HEK293 (cell line): Measurements from ENCODE around the gene CKMT2.

Experiments
- CTCF ChIA-PET: fragments of 350-600 bp; formaldehyde crosslinking; extraction: SDS; loops from one replicate; lab custom pipeline; 2021; ENCODE audit warnings: antibody characterized with exemption; lab: Yijun Ruan, JAX
- POLR2A ChIA-PET: fragments of 300-600 bp; formaldehyde crosslinking; extraction: SDS; loops from one replicate; lab custom pipeline; 2020; ENCODE audit warnings: antibody characterized with exemption, inconsistent platforms; lab: Yijun Ruan, JAX
- H3K27ac ChIP-seq: fragments of 200-500 bp; sonication (Bioruptor generic); 2 replicates; pipeline ENCODE4 v1.5.1; 2014; ENCODE audit warnings: low read depth, low read length, control low read depth, inconsistent platforms; ENCODE audit errors: extremely low read depth
- H3K36me3 ChIP-seq, 2 experiments: fragments of 200-500 bp in 1 of 2; sonication (Bioruptor generic) in 1 of 2; 1 replicate in 1 of 2; 2 replicates in 1 of 2; pipeline ENCODE4 v1.5.1; 2014 to 2017; ENCODE audit warnings: inconsistent platforms in 2 of 2, low read length in 2 of 2; ENCODE audit not compliant: control insufficient read depth in 2 of 2, insufficient read depth in 1 of 2
- H3K4me1 ChIP-seq: fragments of 200-500 bp; sonication (Bioruptor generic); 2 replicates; pipeline ENCODE4 v1.5.1; 2014; ENCODE audit warnings: mild to moderate bottlenecking, low read length, inconsistent platforms; ENCODE audit not compliant: control insufficient read depth, insufficient read depth
- H3K4me3 ChIP-seq: 2 replicates; pipeline ENCODE4 v1.5.1; 2011; ENCODE audit warnings: low read depth, mild to moderate bottlenecking, control low read depth, low read length, moderate library complexity
- H3K9me3 ChIP-seq: fragments of 200-500 bp; sonication (Bioruptor generic); 2 replicates; pipeline ENCODE4 v1.5.1; 2014; ENCODE audit warnings: low read depth, low read length, inconsistent platforms; ENCODE audit not compliant: control insufficient read depth, insufficient read depth
- BCL11A ChIP-seq: fragments of 450-650 bp; formaldehyde crosslinking; IDR thresholded peaks from 2 replicates; pipeline ENCODE4 v1.5.1; 2016; ENCODE audit warnings: low read depth, missing biosample characterization, missing genetic modification characterization
- FEZF1 ChIP-seq: fragments of 450-650 bp; formaldehyde crosslinking; IDR thresholded peaks from 2 replicates; pipeline ENCODE4 v1.5.1; 2016; ENCODE audit warnings: missing biosample characterization, missing genetic modification characterization
- GLIS2 ChIP-seq: fragments of 450-650 bp; formaldehyde crosslinking; IDR thresholded peaks from 2 replicates; pipeline ENCODE4 v1.5.1; 2016; ENCODE audit warnings: missing biosample characterization, missing genetic modification characterization
- HOXD13 ChIP-seq: sonication (generic); formaldehyde crosslinking; IDR thresholded peaks from 2 replicates; pipeline ENCODE4 v1.8.0; 2022; ENCODE audit warnings: missing genetic modification reagents, borderline replicate concordance
- MZF1 ChIP-seq: fragments of 450-650 bp; formaldehyde crosslinking; IDR thresholded peaks from 2 replicates; pipeline ENCODE4 v1.5.1; 2017; ENCODE audit warnings: missing biosample characterization, missing genetic modification characterization, borderline replicate concordance
- OSR2 ChIP-seq: fragments of 450-650 bp; formaldehyde crosslinking; IDR thresholded peaks from 2 replicates; pipeline ENCODE4 v1.5.1; 2016; ENCODE audit warnings: missing biosample characterization, missing genetic modification characterization
- SCRT1 ChIP-seq: fragments of 450-650 bp; formaldehyde crosslinking; IDR thresholded peaks from 2 replicates; pipeline ENCODE4 v1.5.1; 2016; ENCODE audit warnings: missing biosample characterization, missing genetic modification characterization, borderline replicate concordance
- SCRT2 ChIP-seq: fragments of 450-650 bp; formaldehyde crosslinking; IDR thresholded peaks from 2 replicates; pipeline ENCODE4 v1.5.1; 2016; ENCODE audit warnings: missing biosample characterization, missing genetic modification characterization
- YY2 ChIP-seq: fragments of 450-650 bp; formaldehyde crosslinking; IDR thresholded peaks from 2 replicates; pipeline ENCODE4 v1.5.1; 2016; ENCODE audit warnings: missing biosample characterization, missing genetic modification characterization
- ZNF114 ChIP-seq: fragments of 450-650 bp; formaldehyde crosslinking; IDR thresholded peaks from 2 replicates; pipeline ENCODE4 v1.5.0; 2017; ENCODE audit warnings: missing biosample characterization, missing genetic modification characterization
- ZNF223 ChIP-seq: fragments of 450-650 bp; formaldehyde crosslinking; IDR thresholded peaks from 2 replicates; pipeline ENCODE4 v1.5.1; 2016; ENCODE audit warnings: missing biosample characterization, missing genetic modification characterization
- ZNF529 ChIP-seq: fragments of 450-650 bp; formaldehyde crosslinking; IDR thresholded peaks from 2 replicates; pipeline ENCODE4 v1.5.1; 2017; ENCODE audit warnings: missing genetic modification characterization, missing biosample characterization; ENCODE audit not compliant: insufficient replicate concordance
- ZNF558 ChIP-seq: fragments of 450-650 bp; formaldehyde crosslinking; IDR thresholded peaks from 2 replicates; pipeline ENCODE4 v1.5.1; 2016; ENCODE audit warnings: missing biosample characterization, missing genetic modification characterization
- ZNF561 ChIP-seq: fragments of 450-650 bp; IDR thresholded peaks from 2 replicates; pipeline ENCODE4 v1.5.1; 2018; ENCODE audit warnings: missing biosample characterization, missing genetic modification characterization, borderline replicate concordance
- ZNF585B ChIP-seq: fragments of 450-650 bp; formaldehyde crosslinking; IDR thresholded peaks from 2 replicates; pipeline ENCODE4 v1.5.1; 2016; ENCODE audit warnings: missing biosample characterization, missing genetic modification characterization
- ZNF658 ChIP-seq: fragments of 450-650 bp; formaldehyde crosslinking; IDR thresholded peaks from 2 replicates; pipeline ENCODE4; 2016; ENCODE audit warnings: missing biosample characterization, missing genetic modification characterization
- ZNF660 ChIP-seq: fragments of 450-650 bp; IDR thresholded peaks from 2 replicates; pipeline ENCODE4 v1.5.1; 2018; ENCODE audit warnings: missing biosample characterization, mild to moderate bottlenecking, missing genetic modification characterization
- ZNF776 ChIP-seq: fragments of 450-650 bp; formaldehyde crosslinking; IDR thresholded peaks from 2 replicates; pipeline ENCODE4 v1.5.0; 2017; ENCODE audit warnings: missing biosample characterization, missing genetic modification characterization, borderline replicate concordance
- ZNF777 ChIP-seq: fragments of 450-650 bp; formaldehyde crosslinking; IDR thresholded peaks from 2 replicates; pipeline ENCODE4 v1.5.1; 2017; ENCODE audit warnings: missing biosample characterization, missing genetic modification characterization, borderline replicate concordance
- ZNF837 ChIP-seq: fragments of 450-650 bp; formaldehyde crosslinking; IDR thresholded peaks from 2 replicates; pipeline ENCODE4 v1.5.1; 2016; ENCODE audit warnings: missing biosample characterization, missing genetic modification characterization
- TF ChIP-seq, protein P1 (sequence below): fragments of 450-650 bp; formaldehyde crosslinking; IDR thresholded peaks from 2 replicates; pipeline ENCODE4 v1.5.1; 2016; ENCODE audit warnings: missing biosample characterization, missing genetic modification characterization, low read depth
- TF ChIP-seq, protein P2 (sequence below): fragments of 450-650 bp; IDR thresholded peaks from 2 replicates; pipeline ENCODE4 v1.5.1; 2018; ENCODE audit warnings: missing biosample characterization, mild to moderate bottlenecking, missing genetic modification characterization
- TF ChIP-seq, protein P3 (sequence below): fragments of 450-650 bp; formaldehyde crosslinking; IDR thresholded peaks from 2 replicates; pipeline ENCODE4; 2016; ENCODE audit warnings: missing biosample characterization, missing genetic modification characterization

The CKMT2 gene

GRCh38 chr5:81238460-81238859 is 5.3 kb downstream of the CKMT2 start (continued):
- TF ChIP-seq ZNF529, result no peak
- no peak for TF ChIP-seq GLIS2 (tag by site-specific recombination)
- TF ChIP-seq ZNF658 (tag by site-specific recombination), result no peak
- TF ChIP-seq ZNF776 (tag by site-specific recombination), result no peak
- no peak for TF ChIP-seq HOXD13 (CRISPR knock-in tag)

- no peaks in the 10 kb centered on the region for H3K9me3 ChIP-seq
- no peak overlapping the region for H3K4me3 ChIP-seq
- ChIA-PET CTCF (interaction anchor here (1.7 kb wide), 1 partner anchor 60 kb away, joined by 6 read pairs; no protein-coding TSS in a partner anchor), POLR2A (no interaction called here)
- H3K36me3 ChIP-seq, result peaks cover 0 to 4% of the 10 kb centered on the region in 2 experiments; a peak in 1 of 3 replicates
- H3K27ac ChIP-seq, result no peak overlapping the region
- TF ChIP-seq ZNF837 (no peak), ZNF114 (tag by site-specific recombination) (no peak), ZNF660 (tag by site-specific recombination) (no peak), SCRT2 (tag by site-specific recombination) (no peak), ZNF561 (tag by site-specific recombination) (no peak), SCRT1 (no peak), ZNF558 (tag by site-specific recombination) (no peak), FEZF1 (tag by site-specific recombination) (no peak), MZF1 (tag by site-specific recombination) (no peak), BCL11A (tag by site-specific recombination) (no peak), YY2 (tag by site-specific recombination) (no peak), OSR2 (no peak), ZNF777 (tag by site-specific recombination) (no peak), ZNF585B (tag by site-specific recombination) (no peak), ZNF223 (tag by site-specific recombination) (no peak)
- TF ChIP-seq, protein P1, sequence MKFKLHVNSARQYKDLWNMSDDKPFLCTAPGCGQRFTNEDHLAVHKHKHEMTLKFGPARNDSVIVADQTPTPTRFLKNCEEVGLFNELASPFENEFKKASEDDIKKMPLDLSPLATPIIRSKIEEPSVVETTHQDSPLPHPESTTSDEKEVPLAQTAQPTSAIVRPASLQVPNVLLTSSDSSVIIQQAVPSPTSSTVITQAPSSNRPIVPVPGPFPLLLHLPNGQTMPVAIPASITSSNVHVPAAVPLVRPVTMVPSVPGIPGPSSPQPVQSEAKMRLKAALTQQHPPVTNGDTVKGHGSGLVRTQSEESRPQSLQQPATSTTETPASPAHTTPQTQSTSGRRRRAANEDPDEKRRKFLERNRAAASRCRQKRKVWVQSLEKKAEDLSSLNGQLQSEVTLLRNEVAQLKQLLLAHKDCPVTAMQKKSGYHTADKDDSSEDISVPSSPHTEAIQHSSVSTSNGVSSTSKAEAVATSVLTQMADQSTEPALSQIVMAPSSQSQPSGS (tag by site-specific recombination), result no peak
- TF ChIP-seq, protein P2, sequence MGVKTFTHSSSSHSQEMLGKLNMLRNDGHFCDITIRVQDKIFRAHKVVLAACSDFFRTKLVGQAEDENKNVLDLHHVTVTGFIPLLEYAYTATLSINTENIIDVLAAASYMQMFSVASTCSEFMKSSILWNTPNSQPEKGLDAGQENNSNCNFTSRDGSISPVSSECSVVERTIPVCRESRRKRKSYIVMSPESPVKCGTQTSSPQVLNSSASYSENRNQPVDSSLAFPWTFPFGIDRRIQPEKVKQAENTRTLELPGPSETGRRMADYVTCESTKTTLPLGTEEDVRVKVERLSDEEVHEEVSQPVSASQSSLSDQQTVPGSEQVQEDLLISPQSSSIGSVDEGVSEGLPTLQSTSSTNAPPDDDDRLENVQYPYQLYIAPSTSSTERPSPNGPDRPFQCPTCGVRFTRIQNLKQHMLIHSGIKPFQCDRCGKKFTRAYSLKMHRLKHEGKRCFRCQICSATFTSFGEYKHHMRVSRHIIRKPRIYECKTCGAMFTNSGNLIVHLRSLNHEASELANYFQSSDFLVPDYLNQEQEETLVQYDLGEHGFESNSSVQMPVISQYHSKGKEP (tag by site-specific recombination), result no peak
- TF ChIP-seq, protein P3, sequence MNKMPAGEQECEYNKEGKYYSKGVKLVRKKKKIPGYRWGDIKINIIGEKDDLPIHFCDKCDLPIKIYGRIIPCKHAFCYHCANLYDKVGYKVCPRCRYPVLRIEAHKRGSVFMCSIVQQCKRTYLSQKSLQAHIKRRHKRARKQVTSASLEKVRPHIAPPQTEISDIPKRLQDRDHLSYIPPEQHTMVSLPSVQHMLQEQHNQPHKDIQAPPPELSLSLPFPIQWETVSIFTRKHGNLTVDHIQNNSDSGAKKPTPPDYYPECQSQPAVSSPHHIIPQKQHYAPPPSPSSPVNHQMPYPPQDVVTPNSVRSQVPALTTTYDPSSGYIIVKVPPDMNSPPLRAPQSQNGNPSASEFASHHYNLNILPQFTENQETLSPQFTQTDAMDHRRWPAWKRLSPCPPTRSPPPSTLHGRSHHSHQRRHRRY (tag by site-specific recombination), result no peak
- no peaks in the 10 kb centered on the region for H3K4me1 ChIP-seq
Observed at GRCh38 chr5:81239613-81240012, 6.5 kb downstream of the CKMT2 start.
